ENCODE measurements around the gene HLTF. TPM values are rescaled to one million over a fixed set of nuclear protein-coding genes. Genes with fewer than 3 reads are reported as not detected.
A peak's percentile ranks its signal among the peaks of the same experiment; 100 is the strongest.

The HLTF gene
- total RNA-seq, 2 donors from 2014 or later: 12.3 to 16.4 TPM

DNA sequence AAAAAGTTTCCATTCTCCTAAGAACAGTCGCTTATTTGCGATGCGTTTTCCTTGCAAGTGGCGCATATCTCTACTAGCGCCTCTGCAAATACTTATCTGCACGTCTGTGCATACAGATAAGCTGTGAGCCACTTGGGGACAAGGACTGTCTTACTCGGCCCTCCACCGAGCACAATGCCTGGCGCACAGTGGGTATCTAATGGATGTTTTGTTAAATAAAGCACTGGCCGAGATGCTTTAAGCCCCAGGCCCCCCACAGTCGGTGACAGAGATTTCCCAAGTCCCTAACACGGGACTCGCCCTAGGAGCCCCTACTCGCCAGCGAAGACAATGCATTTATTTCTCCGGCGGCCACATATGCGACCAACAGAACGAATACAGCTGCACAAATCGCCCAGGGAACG is 503 bp downstream of the HLTF start:
- Histone ChIP-seq H3K4me3 (peak overlapping the region; percentile 72), H3K27ac (peak overlapping the region; percentile 41), H3K9me3 (no peaks in the 10 kb centered on the region), H3K4me1 (no peaks in the 10 kb centered on the region), H3K27me3 (no peaks in the 10 kb centered on the region), H3K36me3 (no peaks in the 10 kb centered on the region), H3K9ac (ENCODE audit: low read depth in 2 of 2, low read length in 2 of 2) (peak overlapping the region; percentile 51 to 82)
- DNase-seq: peak; percentile 42
- intact Hi-C loops (cut with DNase I): loop anchor here (10.0 kb wide), 1 partner anchor 91 kb away; the partner anchor contains the start of gene GYG1
- TF ChIP-seq, protein P1, sequence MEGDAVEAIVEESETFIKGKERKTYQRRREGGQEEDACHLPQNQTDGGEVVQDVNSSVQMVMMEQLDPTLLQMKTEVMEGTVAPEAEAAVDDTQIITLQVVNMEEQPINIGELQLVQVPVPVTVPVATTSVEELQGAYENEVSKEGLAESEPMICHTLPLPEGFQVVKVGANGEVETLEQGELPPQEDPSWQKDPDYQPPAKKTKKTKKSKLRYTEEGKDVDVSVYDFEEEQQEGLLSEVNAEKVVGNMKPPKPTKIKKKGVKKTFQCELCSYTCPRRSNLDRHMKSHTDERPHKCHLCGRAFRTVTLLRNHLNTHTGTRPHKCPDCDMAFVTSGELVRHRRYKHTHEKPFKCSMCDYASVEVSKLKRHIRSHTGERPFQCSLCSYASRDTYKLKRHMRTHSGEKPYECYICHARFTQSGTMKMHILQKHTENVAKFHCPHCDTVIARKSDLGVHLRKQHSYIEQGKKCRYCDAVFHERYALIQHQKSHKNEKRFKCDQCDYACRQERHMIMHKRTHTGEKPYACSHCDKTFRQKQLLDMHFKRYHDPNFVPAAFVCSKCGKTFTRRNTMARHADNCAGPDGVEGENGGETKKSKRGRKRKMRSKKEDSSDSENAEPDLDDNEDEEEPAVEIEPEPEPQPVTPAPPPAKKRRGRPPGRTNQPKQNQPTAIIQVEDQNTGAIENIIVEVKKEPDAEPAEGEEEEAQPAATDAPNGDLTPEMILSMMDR (IDR thresholded peaks at IDR 0.05): no peak

DNA sequence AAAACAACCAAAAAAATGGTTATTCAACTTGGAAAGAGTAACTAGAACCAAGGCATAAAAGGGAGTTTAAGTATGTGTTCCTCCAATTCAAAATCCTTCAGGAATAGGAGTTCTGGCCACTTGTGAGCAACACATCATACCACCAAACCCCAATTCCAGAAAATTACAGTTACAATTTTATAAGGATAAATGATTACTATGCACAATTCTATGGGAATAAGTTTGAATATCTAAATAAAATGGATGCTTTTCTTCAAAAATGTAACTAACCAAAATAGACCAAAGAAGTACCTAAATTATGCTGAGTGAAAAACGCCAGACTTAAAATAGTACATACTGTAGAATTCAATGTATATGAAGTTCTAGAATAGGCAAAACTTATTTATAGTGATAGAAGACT is 4.6 kb downstream of the HLTF start:
- intact Hi-C loops (cut with DNase I): loop anchor here (10.0 kb wide), 1 partner anchor 87 kb away; the partner anchor contains the start of gene GYG1
- Histone ChIP-seq H3K9ac (ENCODE audit: low read depth in 2 of 2, low read length in 2 of 2) (no peak overlapping the region), H3K27me3 (no peaks in the 10 kb centered on the region), H3K4me1 (no peaks in the 10 kb centered on the region), H3K36me3 (no peaks in the 10 kb centered on the region), H3K27ac (no peak overlapping the region), H3K4me3 (no peak overlapping the region), H3K9me3 (no peaks in the 10 kb centered on the region)
- TF ChIP-seq, protein P1 (IDR thresholded peaks at IDR 0.05): no peak
- DNase-seq: no peak

DNA sequence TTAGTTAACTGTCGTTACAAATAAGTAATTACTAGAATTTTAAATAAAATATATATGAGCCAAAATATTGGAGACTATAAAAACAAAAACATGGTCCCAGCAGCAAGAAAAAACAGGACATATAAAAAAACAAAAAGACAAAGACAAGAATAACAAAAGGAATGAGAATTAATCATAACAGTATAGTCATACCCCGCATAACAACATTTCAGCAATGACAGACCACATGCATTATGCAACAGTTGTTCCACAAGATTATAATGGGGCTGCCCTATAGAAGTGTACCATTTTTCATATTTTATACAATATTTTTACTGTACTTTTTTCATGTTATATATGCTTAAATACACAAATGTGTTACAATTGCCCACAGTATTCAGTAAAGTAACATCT is 5.6 kb downstream of the HLTF start:
- Histone ChIP-seq H3K36me3 (no peaks in the 10 kb centered on the region), H3K27ac (no peak overlapping the region), H3K4me3 (no peak overlapping the region), H3K4me1 (no peaks in the 10 kb centered on the region), H3K9me3 (no peaks in the 10 kb centered on the region), H3K9ac (ENCODE audit: low read depth in 2 of 2, low read length in 2 of 2) (no peak overlapping the region), H3K27me3 (no peaks in the 10 kb centered on the region)
- intact Hi-C loops (cut with DNase I): loop anchor here (10.0 kb wide), 1 partner anchor 86 kb away; the partner anchor contains the start of gene GYG1
- TF ChIP-seq, protein P1 (IDR thresholded peaks at IDR 0.05): no peak
- DNase-seq: no peak

DNA sequence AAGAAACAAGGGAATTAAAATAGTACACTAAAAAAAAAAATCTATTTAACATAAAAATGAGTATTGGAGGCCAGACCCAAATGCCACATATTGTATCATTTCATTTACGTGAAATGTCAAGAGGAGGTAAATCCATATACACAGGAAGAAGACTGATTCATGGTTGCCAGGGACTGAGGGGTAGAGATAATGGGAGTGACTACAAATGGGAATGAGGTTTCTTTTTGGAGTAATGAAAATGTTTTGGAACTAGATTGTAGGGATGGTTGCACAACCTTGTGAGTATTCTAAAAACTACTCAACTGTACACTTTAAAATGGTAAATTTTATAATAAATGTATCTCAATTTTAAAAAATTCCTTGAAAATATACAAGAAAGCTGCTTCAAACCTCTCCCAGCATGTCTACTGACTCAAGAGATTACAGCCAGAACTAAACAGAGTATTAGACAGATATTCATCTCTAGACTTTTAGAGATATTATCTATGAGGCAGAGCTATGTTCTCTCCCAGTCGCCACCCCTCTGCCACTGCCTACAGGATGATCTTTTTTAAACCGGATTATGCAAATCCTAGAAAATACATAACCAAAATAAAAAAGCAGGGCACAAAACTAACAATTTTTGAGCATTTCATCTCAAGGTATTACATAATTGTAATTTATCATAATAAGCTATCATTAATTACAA is 6.2 kb downstream of the HLTF start:
- H3K36me3 ChIP-seq: no peaks in the 10 kb centered on the region
- H3K9ac ChIP-seq (ENCODE audit: low read depth in 2 of 2, low read length in 2 of 2): no peak overlapping the region
- DNase-seq: no peak
- intact Hi-C loops (cut with DNase I): loop anchor here (10.0 kb wide), 1 partner anchor 85 kb away; the partner anchor contains the start of gene GYG1
- no peaks in the 10 kb centered on the region for H3K4me1 ChIP-seq
- H3K27ac ChIP-seq: no peak overlapping the region
- no peak overlapping the region for H3K4me3 ChIP-seq
- TF ChIP-seq, protein P1 (IDR thresholded peaks at IDR 0.05): no peak
- H3K27me3 ChIP-seq: no peaks in the 10 kb centered on the region
- no peaks in the 10 kb centered on the region for H3K9me3 ChIP-seq

DNA sequence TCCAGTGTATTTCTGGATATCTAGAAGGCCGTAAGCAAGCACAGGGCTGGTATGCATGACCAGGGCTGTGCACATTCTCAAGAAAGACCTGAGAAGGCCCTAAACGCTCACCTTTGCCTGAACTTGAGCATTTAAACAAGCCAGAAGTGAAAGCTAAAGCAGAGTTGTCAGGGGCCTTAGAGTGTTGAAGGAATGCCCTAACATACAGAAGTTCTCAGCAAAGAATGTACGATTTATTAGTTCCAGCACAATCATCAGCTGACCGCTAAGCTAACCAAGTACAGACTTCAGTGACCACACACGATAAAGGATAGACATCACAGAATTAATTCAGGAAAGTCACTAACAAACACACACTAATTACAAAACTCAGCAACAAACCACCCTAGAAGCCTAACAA is 8.7 kb downstream of the HLTF start:
- no peak overlapping the region for H3K9ac ChIP-seq (ENCODE audit: low read depth in 2 of 2, low read length in 2 of 2)
- H3K4me1 ChIP-seq: no peaks in the 10 kb centered on the region
- no peaks in the 10 kb centered on the region for H3K9me3 ChIP-seq
- no peaks in the 10 kb centered on the region for H3K27me3 ChIP-seq
- H3K36me3 ChIP-seq: no peaks in the 10 kb centered on the region
- TF ChIP-seq, protein P1 (IDR thresholded peaks at IDR 0.05): no peak
- intact Hi-C loops (cut with DNase I): no loop called here
- H3K4me3 ChIP-seq: no peak overlapping the region
- no peak for DNase-seq
- H3K27ac ChIP-seq: no peak overlapping the region
